Glomerular visceral epithelial cell (primary cell): ENCODE data around the gene UBE2E2.

Experiments used
- DNase-seq: peaks from one replicate; pipeline ENCODE4 v3.0.0-alpha.2; 2016; ENCODE audit errors: extremely low spot score

The UBE2E2 gene

GRCh38 chr3:23440416-23441294 lies 237.5 kb downstream of the UBE2E2 start:
- no peak for DNase-seq

GRCh38 chr3:23442598-23443383 lies 239.7 kb downstream of the UBE2E2 start:
- DNase-seq, result peak; percentile 81

GRCh38 chr3:23444386-23444785 lies 241.3 kb downstream of the UBE2E2 start:
- DNase-seq, result no peak

- no peak for DNase-seq
These were observed 243.2 kb downstream of the UBE2E2 start for GRCh38 chr3:23446301-23446700.

- DNase-seq, result no peak
These were observed 245.9 kb downstream of the UBE2E2 start for GRCh38 chr3:23448998-23449537.

- DNase-seq, result no peak
These were observed 246.9 kb downstream of the UBE2E2 start for GRCh38 chr3:23450051-23450450.

- DNase-seq, result no peak
These were observed 247.7 kb downstream of the UBE2E2 start for GRCh38 chr3:23450806-23451205.

GRCh38 chr3:23452408-23452807 lies 249.3 kb downstream of the UBE2E2 start:
- no peak for DNase-seq

GRCh38 chr3:23455084-23455483 lies 252.0 kb downstream of the UBE2E2 start:
- peak; percentile 63 for DNase-seq

- peak; percentile 28 for DNase-seq
These were observed 252.6 kb downstream of the UBE2E2 start for GRCh38 chr3:23455775-23456174.

- DNase-seq, result no peak
These were observed 254.6 kb downstream of the UBE2E2 start for GRCh38 chr3:23457697-23458096.

GRCh38 chr3:23459465-23459864 lies 256.3 kb downstream of the UBE2E2 start:
- no peak for DNase-seq

- no peak for DNase-seq
These were observed 256.9 kb downstream of the UBE2E2 start for GRCh38 chr3:23459889-23460546.

- DNase-seq, result no peak
These were observed 257.9 kb downstream of the UBE2E2 start for GRCh38 chr3:23461069-23461468.

- DNase-seq, result no peak
These were observed 260.7 kb downstream of the UBE2E2 start for GRCh38 chr3:23463791-23464190.

- DNase-seq, result no peak
These were observed 262.4 kb downstream of the UBE2E2 start for GRCh38 chr3:23465569-23465968.

GRCh38 chr3:23468203-23468602 lies 265.1 kb downstream of the UBE2E2 start:
- no peak for DNase-seq

GRCh38 chr3:23474580-23475357 lies 271.6 kb downstream of the UBE2E2 start:
- DNase-seq, result no peak

- no peak for DNase-seq
These were observed 272.3 kb downstream of the UBE2E2 start for GRCh38 chr3:23475446-23475845.

- DNase-seq, result no peak
These were observed 275.9 kb downstream of the UBE2E2 start for GRCh38 chr3:23479026-23479425.

GRCh38 chr3:23479615-23480328 lies 276.6 kb downstream of the UBE2E2 start:
- no peak for DNase-seq
